ENCODE data around the gene BRINP2.

The BRINP2 gene

DNA sequence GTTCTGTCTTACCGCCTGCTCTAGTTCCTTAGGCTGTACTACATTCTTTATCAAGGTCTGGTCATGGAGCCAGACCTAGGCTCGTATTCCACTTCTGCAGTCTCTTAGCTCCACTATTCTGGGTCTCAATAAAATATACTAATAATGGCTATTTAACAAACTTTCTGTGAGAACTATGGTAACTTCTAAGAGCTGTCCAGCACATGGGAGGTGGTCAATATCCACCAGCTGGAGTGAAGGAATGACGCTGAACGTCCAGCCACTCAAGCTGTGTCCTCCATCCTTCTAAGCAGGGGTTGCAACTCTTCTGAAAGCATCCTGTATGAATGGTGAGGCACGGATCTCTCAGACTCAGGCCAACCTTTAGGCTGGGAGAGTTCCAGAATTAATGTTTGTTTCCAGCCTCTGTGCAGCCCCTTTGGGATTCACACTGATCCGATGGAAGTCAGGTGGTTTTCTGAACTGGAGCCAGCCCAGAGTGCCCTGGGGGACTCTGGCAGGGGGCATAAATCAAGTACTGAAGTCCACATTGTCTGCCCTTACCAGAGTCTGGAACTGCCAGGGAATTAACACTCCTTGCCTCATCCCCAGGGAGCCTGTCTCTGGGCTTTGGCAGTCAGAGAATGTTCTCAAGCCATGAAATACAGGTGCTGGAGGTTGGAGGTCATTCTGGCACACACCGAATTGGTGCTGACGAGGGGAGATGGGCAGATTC, 57.4 kb downstream of the BRINP2 start:
- no peak for DNase-seq

DNA sequence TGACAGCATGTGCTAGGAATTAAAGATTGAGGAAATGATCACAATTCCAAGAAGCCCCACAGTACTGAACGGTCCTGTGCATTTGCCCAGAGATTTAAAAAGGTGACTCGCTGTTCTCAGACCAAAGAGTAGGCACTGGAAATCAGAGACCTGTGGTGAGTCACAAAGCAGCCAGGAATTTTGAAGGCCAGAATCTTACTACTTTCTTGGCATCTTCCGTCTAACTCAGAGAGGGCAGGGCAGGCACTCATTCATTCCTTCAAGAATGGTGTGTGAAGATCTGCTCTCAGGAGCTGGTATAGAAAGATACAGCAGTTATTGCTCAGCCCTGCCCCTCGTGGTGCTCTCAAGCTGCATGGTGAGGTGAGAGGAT, 57.9 kb downstream of the BRINP2 start:
- no peak for DNase-seq

DNA sequence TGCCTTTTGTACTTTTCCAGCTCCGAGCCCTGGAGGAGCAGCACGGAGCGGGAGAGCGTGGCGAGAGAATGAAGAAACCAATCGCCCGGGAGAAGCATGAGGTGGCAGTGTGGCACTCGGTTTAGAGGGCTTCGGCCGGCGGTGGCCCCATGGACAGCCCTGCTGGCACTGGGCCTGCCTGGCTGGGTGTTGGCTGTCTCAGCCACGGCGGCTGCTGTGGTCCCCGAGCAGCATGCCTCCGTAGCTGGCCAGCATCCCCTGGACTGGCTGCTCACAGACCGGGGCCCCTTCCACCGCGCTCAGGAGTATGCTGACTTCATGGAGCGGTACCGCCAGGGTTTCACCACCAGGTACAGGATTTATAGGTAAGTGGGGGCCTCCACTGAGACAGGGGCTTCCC, 59.0 kb downstream of the BRINP2 start:
- no peak for DNase-seq

DNA sequence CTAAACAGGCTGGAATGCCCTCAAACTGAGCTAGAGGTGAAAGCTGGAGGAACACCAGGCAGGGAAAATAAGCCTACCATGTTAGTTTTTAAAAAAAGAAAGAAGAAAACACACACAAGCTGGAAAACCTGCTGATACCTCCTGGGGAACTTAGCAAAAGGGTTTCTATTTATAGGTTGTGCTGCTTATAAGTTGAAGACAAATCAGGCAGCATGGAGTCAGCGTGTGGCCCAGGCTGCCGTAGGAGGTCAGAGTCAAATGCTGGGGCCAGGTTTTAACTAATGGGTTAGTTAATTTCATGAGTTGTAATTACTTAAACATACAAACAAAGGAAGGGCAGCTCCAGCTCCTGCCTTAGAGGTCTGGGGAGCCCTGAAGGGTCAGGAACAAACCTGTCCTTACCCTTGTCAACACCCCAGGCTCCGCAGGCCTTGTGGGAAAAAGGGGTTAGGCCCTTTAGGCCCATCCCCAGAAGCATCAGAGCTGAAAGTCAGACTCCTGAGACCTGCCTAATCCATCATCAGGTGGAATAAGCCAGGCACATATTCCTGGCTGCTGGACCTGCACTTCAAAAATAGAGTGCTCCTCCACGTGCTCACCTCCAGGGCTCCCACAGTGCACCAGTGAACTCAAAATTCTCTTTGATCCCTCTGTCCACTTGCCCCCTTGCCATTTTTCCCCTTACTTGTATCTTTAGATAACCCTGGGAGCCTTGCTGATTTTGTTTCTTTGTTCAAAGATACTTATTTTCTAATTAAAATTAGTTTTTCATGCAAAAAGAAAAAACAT, 59.7 kb downstream of the BRINP2 start:
- DNase-seq, result no peak

DNA sequence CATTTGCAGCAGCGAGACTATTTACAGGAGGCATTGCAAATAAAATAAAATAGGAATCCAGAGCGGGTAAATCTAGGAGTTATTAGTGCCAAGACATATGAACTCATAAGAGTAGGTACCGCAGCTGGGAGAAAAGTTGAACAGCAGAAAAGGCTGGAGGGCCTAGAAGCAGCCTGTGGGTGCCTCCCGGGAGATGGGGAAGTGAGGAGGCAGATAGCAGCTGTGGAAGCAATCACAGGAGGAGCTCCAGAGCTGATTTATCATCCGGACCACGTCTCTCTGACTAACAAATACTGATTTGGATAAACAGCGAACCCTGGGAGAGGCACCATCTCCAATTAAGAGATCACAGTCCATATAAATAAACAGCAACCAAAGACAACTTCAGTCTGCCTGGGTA, 64.6 kb downstream of the BRINP2 start:
- DNase-seq, result no peak

DNA sequence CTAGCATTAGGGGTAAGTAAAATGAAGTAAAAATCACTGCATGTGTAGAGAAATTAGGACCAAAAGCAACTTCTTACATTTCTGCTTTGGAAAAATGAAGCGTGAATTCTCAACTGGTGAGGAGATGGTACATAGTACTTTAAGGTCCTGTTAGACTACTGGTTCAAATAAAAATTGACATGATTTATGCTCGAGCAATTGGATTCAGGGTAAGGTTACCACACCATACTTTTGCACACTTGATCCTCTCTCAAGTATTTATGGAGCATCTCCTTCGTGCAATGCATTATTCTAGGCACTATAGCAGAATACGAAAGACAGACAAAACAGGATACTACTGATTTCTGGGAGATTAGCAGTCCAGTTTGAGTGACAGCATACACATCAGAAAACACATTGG, 66.2 kb downstream of the BRINP2 start:
- no peak for DNase-seq

DNA sequence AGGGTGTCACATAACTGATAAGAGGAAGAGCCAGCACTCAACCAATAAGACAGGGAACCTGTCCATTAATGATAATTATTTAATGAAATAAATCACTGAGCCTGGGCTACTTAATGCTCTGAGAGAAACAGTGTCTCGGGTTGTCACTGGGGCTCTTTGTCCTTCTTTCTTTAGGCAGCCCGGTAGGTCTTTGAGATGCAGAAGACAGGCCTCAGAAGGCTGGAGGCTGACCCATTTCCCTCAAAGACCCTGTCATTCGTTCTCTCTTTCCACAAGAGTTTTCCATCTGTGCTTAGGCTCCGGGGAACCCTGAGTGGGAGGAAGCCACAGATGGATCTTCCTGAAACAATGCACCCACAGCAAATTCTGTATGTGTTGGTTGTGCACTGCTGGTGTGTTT, 68.2 kb downstream of the BRINP2 start:
- DNase-seq, result no peak

DNA sequence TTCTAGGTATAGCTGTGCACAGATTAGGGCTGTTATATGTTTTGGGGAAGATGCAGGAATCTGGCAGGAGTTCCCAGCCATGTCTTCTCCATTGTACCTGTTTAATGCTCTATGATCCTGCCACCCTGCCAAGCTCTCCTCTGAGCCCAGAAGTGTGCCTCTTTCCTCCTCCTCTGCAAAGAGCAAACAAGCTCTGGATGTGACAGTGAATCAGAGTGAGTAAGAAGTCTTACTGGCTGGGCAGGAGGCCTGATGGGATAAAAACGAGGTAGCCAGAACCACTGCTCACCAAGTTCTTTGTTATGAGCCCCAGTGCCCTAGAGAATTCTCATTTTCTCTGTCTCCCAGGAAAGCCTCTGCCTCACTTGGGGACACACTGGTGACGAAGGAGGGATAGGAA, 69.0 kb downstream of the BRINP2 start:
- no peak for DNase-seq

DNA sequence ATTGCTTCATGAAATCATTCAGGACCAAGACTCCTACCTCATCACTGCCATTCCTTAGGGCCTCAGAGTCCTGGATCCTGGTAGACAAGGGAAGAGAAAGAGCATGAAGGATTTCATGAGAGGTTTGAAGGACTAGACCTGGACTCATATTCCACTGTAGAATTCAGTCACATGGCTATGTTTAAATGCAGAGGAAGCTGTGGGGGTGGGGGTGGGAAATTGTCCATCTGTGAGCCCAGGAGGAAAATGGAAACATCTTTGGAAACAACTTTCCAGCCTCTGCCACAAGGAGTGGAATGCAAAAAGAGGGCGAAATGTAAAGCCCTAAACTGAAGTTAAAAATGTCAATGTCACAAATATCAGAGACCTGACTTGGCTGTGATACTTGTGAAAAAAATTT, 73.0 kb downstream of the BRINP2 start:
- DNase-seq, result no peak

DNA sequence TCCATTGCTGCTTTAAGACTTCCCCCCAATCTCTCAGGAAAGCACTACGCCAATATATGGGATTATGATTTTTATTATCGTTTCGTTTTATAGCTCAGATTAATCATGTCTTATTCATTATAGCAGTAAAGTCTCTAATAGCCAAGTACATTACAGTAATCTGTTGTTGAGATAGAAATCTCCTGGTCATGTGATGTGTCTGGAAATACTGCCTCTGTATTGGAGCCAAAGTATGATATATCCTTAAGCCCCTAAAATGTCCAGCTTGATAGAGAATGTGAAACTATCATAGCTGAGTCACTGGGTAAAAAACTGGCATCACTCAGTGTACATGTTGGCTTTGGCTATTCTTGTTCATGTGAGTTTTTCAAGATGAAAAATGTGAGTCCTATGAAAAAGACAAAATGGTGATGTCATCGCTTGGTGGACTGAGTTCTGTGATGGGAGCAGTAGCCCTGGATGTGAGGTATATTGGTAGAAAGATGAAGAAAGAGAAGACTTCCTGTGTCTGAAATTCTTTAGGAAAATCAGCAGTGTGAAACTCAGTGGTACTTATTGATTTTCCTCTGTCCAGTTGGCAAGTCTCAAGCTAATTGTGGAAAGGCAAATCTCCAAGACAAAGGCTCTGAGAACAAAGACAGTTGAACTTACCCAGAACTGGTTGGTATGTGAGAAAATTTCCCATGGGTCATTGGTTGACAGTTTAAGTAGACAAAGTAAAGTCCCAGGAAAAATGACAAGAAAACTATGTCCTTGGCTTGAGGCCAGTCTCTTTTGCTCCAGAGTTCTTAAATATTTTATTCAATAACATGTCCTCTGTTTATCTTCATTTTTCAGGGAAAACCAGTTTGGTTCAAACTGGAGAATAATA, 76.2 kb downstream of the BRINP2 start:
- no peak for DNase-seq

DNA sequence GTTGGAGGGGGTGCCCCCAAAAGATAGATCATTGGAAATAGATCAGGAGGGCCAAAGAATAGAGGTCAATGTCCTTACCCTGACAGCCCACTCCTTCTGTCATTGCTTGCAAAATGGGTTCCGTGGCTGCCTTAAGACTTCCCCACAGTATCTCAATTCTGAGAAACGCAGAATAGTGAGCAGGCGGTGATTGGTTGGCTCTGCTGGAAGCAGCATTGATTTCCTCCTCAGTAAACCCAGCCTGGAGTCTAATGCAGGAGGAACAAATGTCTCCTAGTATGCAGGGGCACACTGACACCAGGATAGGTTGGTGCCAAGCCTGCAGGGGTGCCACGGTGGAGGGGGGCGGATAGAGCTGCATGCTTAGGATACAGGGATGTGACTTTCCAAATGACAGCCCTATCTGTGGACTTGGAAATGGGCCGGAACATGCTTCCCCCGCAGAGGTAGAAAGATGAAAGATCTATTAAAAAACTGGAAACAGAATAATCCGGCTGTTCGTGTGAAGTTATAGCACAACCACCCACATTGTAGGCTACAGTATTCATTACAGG, 76.9 kb downstream of the BRINP2 start:
- no peak for DNase-seq

DNA sequence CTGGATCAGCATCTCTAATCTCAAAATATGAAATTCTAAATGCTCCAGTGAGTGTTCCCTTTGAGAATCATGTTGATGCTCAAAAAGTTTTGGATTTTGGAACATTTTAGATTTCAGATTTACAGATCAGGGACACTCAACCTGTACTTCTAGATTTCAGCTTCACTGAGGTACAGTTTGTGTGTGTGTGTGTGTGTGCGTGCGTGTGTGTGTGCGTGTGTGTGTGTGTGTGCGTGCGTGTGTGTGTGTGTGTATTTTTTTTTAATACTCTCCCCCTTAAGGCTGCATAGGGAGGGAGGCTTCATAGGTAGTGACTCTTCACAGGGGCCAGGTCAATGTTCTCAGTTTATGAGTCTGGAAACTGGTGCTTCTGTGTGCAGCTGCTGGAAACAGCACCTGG, 77.5 kb downstream of the BRINP2 start:
- no peak for DNase-seq

DNA sequence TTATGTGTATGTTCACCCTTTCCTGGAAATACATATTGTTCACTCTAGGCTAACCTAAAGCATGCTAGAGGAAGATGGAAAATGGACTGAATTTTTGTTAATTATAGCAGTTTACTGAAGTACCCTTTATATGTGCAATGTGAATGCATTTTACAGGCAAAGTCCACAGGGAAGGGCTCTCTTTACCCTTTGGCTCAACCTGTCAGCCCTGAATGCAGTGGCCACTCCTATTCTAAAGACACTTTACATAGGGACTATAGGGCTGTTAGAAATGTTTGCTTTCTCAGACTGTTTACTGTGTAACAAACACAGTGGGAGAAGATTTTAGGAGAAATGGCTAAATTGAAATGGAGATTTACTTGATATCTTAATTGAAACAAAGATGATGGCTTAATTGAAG, 78.5 kb downstream of the BRINP2 start:
- no peak for DNase-seq

DNA sequence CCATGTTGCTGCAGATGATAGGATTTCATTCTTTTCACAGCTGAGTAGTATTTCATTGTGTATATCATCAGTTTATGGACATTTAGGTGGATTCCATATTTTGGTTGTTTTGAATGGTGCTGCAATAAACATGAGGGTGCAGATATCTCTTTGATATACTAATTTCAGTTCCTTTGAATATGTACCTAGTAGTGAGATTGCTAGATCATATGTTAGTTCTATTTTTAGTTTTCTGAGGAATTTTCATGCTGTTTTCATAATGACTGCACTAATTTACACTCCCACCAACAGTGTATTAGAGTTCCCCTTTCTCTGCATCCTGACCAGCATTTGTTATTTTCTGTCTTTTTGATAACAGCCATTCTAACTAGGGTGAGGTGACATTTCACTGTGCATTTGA, 82.1 kb downstream of the BRINP2 start:
- DNase-seq, result no peak

DNA sequence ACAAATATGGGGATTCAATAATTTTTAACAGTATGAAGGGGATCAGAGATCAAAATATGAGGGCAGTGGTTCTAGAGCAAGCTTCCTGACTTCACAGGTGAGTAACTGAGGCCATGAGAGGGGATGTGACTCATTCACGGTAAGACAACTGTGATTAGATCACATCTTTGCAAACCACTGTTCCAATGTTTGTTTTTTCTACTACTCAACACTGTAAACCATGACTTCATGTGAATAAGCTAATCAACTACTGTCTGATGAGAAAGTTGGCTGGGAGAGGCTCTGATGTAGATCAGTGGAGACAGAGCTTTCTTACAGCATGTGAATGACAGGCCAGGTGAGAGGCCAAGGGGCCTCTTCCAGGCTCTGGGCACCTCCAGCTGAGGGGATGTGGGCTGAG, 84.7 kb downstream of the BRINP2 start:
- no peak for DNase-seq

DNA sequence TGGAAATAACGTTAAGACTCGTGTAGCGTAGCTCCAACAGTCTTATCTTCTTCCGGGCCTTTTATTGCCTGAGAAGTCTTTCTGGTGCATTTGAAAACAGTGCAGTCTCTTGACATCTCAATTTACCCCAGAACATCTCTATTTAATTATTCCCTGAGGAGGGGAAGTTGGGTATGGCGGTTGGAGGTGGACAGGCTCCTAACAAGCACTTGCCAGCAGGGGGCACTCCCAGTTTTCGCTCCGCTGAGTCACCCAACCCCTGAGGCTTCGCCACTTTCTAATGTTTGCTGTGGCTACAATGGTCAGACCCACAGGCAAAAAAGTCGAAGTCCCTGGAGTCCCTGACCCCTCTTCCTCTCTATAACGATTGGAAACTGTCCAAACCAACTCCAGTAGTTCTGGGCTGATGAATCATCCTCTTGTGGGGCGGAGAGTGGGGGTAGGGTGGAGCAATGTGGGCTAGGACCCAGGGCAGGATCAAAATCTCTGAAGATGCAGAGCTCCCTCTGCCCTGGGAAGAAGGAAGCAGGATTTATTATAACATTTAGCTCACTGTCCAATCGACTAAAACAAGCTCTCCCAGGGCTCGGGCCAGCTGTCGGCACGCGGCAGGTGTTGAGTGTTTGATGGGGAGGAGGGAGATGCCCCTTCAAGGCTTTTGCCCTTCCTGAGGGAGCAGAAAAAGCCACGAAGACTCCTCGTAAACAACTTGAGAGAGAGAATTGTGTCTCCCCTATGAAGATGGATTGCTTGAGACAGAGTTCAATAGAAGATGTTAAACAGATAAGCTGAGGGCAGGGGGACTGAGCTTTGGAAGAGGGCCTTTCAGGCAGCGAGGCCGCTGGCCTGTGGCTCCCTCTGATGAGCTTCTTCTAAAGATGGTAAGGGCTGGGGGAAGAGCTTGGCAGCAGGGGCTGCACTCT, 85.7 kb downstream of the BRINP2 start:
- DNase-seq, result peak; percentile 48

DNA sequence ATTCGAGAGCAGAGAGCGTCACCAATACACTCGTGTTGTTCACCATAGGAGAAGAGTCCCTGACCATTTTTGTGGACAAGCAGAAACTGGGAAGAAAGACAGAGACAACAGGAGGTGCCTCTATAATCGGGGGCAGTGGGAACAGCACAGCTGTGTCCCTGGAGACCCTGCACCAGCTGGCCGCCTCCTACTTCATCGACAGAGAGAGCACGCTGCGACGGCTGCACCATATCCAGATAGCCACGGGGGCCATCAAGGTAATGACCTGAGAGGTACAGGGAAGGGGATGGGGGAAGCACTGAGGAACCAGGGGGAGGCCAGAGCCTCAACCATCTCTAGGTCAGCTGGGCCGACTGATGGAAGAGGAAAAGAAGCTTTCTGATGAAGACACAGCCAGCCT, 86.4 kb downstream of the BRINP2 start:
- no peak for DNase-seq

DNA sequence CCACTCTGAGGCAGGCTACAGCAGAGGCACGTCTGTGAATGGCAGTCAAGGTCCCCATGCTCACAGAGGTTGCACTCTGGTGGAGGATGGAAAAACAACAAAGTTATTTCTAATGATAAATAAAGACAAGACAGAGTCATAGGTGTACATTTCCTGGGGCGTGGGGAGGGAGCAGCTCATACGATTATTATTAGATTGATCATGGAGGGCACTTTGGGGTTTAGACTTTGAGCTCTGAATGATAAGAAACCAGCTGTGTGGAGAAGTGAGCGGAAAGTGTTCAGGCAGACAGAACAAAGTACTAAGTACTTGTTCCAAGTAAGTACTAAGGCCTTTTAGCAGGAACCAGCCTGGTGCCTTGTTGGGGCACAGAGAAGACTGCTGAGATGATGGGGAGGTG, 86.8 kb downstream of the BRINP2 start:
- no peak for DNase-seq

DNA sequence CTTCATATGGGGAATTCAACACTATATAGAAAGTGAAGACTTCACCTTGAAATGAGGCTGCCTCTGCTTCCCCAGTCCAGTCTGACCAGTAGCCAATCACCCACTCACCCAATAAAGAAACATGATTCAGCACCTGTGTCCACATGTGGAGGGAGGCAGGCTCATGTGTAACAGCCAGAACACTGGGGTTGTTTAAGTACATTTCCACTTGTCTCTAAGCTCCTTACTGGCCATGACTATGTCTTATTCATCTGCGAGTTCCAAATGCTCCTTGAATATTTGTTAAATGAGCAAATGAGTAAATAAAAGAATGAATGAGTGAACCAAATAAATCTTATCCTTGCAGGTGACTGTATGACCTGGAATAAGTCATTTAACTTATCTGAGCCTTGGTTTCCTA, 100.1 kb downstream of the BRINP2 start:
- DNase-seq, result no peak

DNA sequence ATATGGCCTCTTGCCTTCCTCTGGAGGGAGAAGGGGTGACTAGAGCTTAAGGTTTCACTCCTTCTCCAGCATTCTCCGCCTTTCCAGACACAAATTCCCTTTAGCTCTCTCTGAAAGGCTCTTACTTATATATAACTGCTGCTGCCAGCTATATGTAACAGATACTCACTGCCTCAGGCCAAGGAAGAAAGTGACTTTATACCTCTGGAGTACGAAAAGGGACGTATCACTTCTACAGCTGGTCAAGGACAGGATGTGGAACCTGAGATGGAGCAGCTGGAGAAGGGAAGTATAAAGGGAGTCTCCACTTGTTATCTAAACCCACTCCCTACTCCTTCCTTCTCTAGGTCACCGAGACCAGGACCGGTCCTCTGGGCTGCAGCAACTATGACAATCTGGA, 102.4 kb downstream of the BRINP2 start:
- DNase-seq, result peak; percentile 86

DNA sequence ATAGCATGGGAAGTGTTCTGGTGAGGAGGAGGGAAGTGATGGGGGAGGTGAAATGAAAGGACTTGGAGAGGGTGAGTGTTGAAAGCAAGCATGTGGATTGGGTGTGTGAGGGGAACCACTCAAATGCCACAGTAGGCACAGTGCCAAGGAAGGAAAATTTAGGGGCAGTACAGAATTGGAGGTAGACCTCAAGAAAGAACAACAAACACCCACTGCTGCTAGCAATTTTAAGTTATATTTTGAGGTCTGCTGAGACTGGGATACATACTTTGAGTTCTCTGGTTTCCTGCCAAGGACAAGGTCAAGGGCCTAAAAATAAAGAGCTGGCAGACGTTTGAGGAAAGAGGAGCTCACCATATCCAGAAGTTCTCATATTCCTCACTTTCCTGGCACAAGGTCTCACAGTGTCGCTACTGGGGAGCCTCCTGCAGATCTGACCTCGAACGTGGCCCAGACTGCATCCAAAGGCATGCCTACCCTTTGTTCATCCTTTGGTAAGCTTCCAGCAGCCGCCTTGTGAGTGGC, 104.0 kb downstream of the BRINP2 start:
- DNase-seq, result no peak

DNA sequence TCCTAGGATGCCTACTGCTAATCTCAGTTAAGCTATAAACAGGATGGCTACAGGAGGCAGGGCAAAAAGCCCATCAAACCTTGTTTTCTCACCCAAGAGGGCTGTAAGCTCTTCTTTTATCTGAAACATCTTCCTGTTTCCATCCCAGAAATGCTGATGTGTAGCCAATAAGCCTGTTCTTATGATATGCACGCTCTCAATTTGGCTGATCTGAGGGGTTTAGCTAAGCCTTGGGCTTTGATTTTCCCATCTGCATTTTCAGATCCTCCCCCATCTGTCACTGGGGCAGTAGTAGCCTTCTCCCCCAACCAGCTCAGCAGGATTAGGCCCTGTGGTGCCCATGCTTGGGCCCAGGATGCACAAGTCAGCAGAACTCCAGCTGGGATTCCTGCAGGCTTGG, 105.0 kb downstream of the BRINP2 start:
- peak; percentile 31 for DNase-seq
